HG02571 (cell line): Measurements from ENCODE around the gene CCDC120.

ENCODE experiments used
- ATAC-seq: cut with Tn5 transposase; IDR thresholded peaks from one replicate; pipeline ENCODE4 v1.9.1; 2021; ENCODE audit warnings: mild to moderate bottlenecking, moderate library complexity; ENCODE audit not compliant: unreplicated experiment

The CCDC120 gene

GRCh38 chrX:49058794-49059193 is at the start of gene CCDC120:
CCDC120 (plus strand) TSS chrX:49058999; CDS start chrX:49062042, 3,043 bp downstream.
- no peak for ATAC-seq

- ATAC-seq = no peak
Observed at GRCh38 chrX:49019050-49019449, 39.7 kb upstream of the CCDC120 start.

GRCh38 chrX:49019599-49020249 is 39.1 kb upstream of the CCDC120 start:
- no peak for ATAC-seq

- no peak for ATAC-seq
Observed at GRCh38 chrX:49029876-49030275, 28.9 kb upstream of the CCDC120 start.

- no peak for ATAC-seq
Observed at GRCh38 chrX:49030283-49030682, 28.5 kb upstream of the CCDC120 start.

GRCh38 chrX:49037883-49038475 is 20.8 kb upstream of the CCDC120 start:
- no peak for ATAC-seq

GRCh38 chrX:49039598-49040375 is 19.0 kb upstream of the CCDC120 start:
- no peak for ATAC-seq

- ATAC-seq = no peak
Observed at GRCh38 chrX:49040376-49040955, 18.3 kb upstream of the CCDC120 start.

GRCh38 chrX:49041744-49042580 is 16.8 kb upstream of the CCDC120 start:
- no peak for ATAC-seq

GRCh38 chrX:49042581-49043219 is 16.1 kb upstream of the CCDC120 start:
- peak; percentile 3 for ATAC-seq

GRCh38 chrX:49043220-49043986 is 15.4 kb upstream of the CCDC120 start, which contains the start of gene TFE3:
TFE3 (minus strand) TSS chrX:49043357; CDS start chrX:49043226, 131 bp downstream.
- peak; percentile 87 for ATAC-seq

GRCh38 chrX:49043987-49044281 is 14.9 kb upstream of the CCDC120 start:
- ATAC-seq = no peak

GRCh38 chrX:49053223-49054072 is 5.4 kb upstream of the CCDC120 start:
- peak; percentile 53 for ATAC-seq

GRCh38 chrX:49054073-49054762 is 4.6 kb upstream of the CCDC120 start:
- ATAC-seq = no peak

GRCh38 chrX:49059201-49059600 is 402 bp downstream of the CCDC120 start:
- no peak for ATAC-seq

GRCh38 chrX:49059681-49060085 is 884 bp downstream of the CCDC120 start:
- ATAC-seq = no peak

- ATAC-seq = no peak
Observed at GRCh38 chrX:49060914-49061313, 2.1 kb downstream of the CCDC120 start.

- no peak for ATAC-seq
Observed at GRCh38 chrX:49061490-49061889, 2.7 kb downstream of the CCDC120 start.
